OCI-M2 (cell line): ENCODE data around the gene IGFL3.
"Not testable (repeated sequence)": the region's sequence is repeated elsewhere in the genome, so short reads cannot be mapped to it uniquely, and the experiment has no call there.

Experiments
- DNase-seq: peaks from one replicate; lab custom pipeline; 2025; ENCODE audit not compliant: unreplicated experiment; lab: John Stamatoyannopoulos, UW

IGFL3 gene

GRCh38 chr19:46126086-46126580, 1.6 kb upstream of the IGFL3 start:
- DNase-seq = no peak

GRCh38 chr19:46125447-46125846, 959 bp upstream of the IGFL3 start:
- no peak for DNase-seq

- DNase-seq = no peak
Measured at GRCh38 chr19:46118136-46118535, 6.4 kb downstream of the IGFL3 start.

- DNase-seq = no peak
Measured at GRCh38 chr19:46116121-46116520, 8.4 kb downstream of the IGFL3 start.

- no peak for DNase-seq
Measured at GRCh38 chr19:46115396-46116106, 8.9 kb downstream of the IGFL3 start.

- DNase-seq = no peak
Measured at GRCh38 chr19:46113726-46114125, 10.8 kb downstream of the IGFL3 start.

- no peak for DNase-seq
Measured at GRCh38 chr19:46112527-46112926, 12.0 kb downstream of the IGFL3 start.

GRCh38 chr19:46111376-46111775, 13.1 kb downstream of the IGFL3 start:
- no peak for DNase-seq

GRCh38 chr19:46109876-46110275, 14.6 kb downstream of the IGFL3 start:
- DNase-seq = no peak

GRCh38 chr19:46107371-46107770, 17.1 kb downstream of the IGFL3 start:
- no peak for DNase-seq

GRCh38 chr19:46102333-46102732, 22.2 kb downstream of the IGFL3 start:
- DNase-seq = not testable (repeated sequence)

GRCh38 chr19:46101293-46101692, 23.2 kb downstream of the IGFL3 start:
- no peak for DNase-seq

GRCh38 chr19:46100344-46100743, 24.1 kb downstream of the IGFL3 start:
- no peak for DNase-seq

- no peak for DNase-seq
Measured at GRCh38 chr19:46090444-46090843, 34.0 kb downstream of the IGFL3 start.

- DNase-seq = no peak
Measured at GRCh38 chr19:46089432-46089831, 35.1 kb downstream of the IGFL3 start.

- no peak for DNase-seq
Measured at GRCh38 chr19:46088101-46088500, 36.4 kb downstream of the IGFL3 start.

GRCh38 chr19:46085888-46086287, 38.6 kb downstream of the IGFL3 start:
- no peak for DNase-seq

- DNase-seq = no peak
Measured at GRCh38 chr19:46082728-46083050, 41.8 kb downstream of the IGFL3 start.

- DNase-seq = peak; percentile 12
Measured at GRCh38 chr19:46081928-46082727, 42.4 kb downstream of the IGFL3 start.

GRCh38 chr19:46080561-46080960, 43.9 kb downstream of the IGFL3 start:
- DNase-seq = no peak

- no peak for DNase-seq
Measured at GRCh38 chr19:46079576-46079975, 44.9 kb downstream of the IGFL3 start.

- DNase-seq = not testable (repeated sequence)
Measured at GRCh38 chr19:46078573-46079332, 45.7 kb downstream of the IGFL3 start.
